Lower leg skin (tissue), 4 donors: ENCODE measurements around the gene TDRKH. TPM values are rescaled to one million over a fixed set of nuclear protein-coding genes. Genes with fewer than 3 reads are reported as not detected.

Experiments
- DNase-seq, 2 donors: peaks; one replicate each; pipeline ENCODE4 v3.0.0-alpha.2; 2019; ENCODE audit warnings: low spot score in 2 of 2
- H3K4me3 ChIP-seq: fragments of 200-600 bp; sonication (generic); 2 replicates; pipeline ENCODE4 v1.5.1; 2017; ENCODE audit warnings: mild to moderate bottlenecking, low read depth; ENCODE audit not compliant: poor library complexity, severe bottlenecking
- POLR2A ChIP-seq, 2 donors: fragments of 450-650 bp; IDR thresholded peaks; one replicate each; pipeline ENCODE4 v1.6.1; 2016 to 2017; ENCODE audit warnings: antibody characterized with exemption in 2 of 2, mild to moderate bottlenecking in 1 of 2, moderate library complexity in 1 of 2
- WGBS, 2 donors: methylation state at CpG; one replicate each; pipeline ENCODE4 v1.1.5; 2018; 5-methylcytosine and 5-hydroxymethylcytosine counted together
- intact Hi-C: fragments of 100-400 bp; cut with DNase I; formaldehyde crosslinking; loops from one replicate; pipeline ENCODE4 v1.15.0; 2023; ENCODE audit warnings: low total_unique reads
- total RNA-seq, 4 donors: library from RNA; depleted of rRNA; stranded (reverse); fragments of >200 nt; gene quantifications; one replicate each; pipeline ENCODE4 v1.1.0, GENCODE V29; 2016
- TF ChIP-seq, protein P1 (sequence below), 3 donors: fragments of 450-650 bp; IDR thresholded peaks; one replicate each; pipeline ENCODE4 v1.5.1; 2016; ENCODE audit warnings: antibody characterized with exemption in 3 of 3, mild to moderate bottlenecking in 3 of 3, moderate library complexity in 2 of 3

TDRKH gene
- total RNA-seq, 4 donors from 2014 or later, result 2.1 to 3.0 (median 2.6) TPM

- TF ChIP-seq POLR2A (IDR thresholded peaks at IDR 0.05), result no peak
- TF ChIP-seq, protein P1, sequence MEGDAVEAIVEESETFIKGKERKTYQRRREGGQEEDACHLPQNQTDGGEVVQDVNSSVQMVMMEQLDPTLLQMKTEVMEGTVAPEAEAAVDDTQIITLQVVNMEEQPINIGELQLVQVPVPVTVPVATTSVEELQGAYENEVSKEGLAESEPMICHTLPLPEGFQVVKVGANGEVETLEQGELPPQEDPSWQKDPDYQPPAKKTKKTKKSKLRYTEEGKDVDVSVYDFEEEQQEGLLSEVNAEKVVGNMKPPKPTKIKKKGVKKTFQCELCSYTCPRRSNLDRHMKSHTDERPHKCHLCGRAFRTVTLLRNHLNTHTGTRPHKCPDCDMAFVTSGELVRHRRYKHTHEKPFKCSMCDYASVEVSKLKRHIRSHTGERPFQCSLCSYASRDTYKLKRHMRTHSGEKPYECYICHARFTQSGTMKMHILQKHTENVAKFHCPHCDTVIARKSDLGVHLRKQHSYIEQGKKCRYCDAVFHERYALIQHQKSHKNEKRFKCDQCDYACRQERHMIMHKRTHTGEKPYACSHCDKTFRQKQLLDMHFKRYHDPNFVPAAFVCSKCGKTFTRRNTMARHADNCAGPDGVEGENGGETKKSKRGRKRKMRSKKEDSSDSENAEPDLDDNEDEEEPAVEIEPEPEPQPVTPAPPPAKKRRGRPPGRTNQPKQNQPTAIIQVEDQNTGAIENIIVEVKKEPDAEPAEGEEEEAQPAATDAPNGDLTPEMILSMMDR (IDR thresholded peaks at IDR 0.05), result no peak
- 71 to 75% methylated on average over 6 to 9 of the region's 9 CpGs for WGBS, 2 donors
- no peak overlapping the region for H3K4me3 ChIP-seq
- DNase-seq, result no peak
- intact Hi-C loops, result no loop called here
These were observed 37.6 kb upstream of the TDRKH start for GRCh38 chr1:151827853-151828252.

GRCh38 chr1:151825751-151826660, 35.7 kb upstream of the TDRKH start:
- no peak for TF ChIP-seq POLR2A (IDR thresholded peaks at IDR 0.05)
- TF ChIP-seq, protein P1 (IDR thresholded peaks at IDR 0.05), result no peak
- WGBS, 2 donors, result 54% methylated on average over 19 to 20 of the region's 21 CpGs
- intact Hi-C loops, result no loop called here
- H3K4me3 ChIP-seq, result no peak overlapping the region
- no peak for DNase-seq

DNA sequence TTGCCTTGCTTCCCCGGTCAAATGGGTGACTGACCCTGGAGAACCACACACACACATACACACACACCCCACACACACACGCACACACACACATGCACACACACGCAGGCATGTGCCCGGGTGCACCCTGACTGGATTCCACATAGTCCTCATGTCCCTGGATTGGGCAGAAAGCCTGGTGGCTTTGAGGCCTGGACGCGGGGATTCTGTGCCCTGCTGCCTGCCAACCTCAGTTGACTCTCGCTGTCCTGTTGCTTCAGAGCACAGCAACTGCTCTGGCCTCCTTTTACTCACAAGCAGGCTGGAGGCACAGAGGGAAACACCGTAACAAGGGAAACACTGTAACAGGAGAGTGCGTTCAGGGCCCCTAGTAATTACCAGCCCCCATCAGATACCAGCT, 34.9 kb upstream of the TDRKH start:
- no peak for TF ChIP-seq POLR2A (IDR thresholded peaks at IDR 0.05)
- TF ChIP-seq, protein P1 (IDR thresholded peaks at IDR 0.05), result no peak
- WGBS, 2 donors, result 71 to 72% methylated on average over 9 of the region's 9 CpGs
- H3K4me3 ChIP-seq, result no peak overlapping the region
- intact Hi-C loops, result no loop called here
- DNase-seq, result no peak

- WGBS, 2 donors, result 81 to 83% methylated on average over 8 of the region's 8 CpGs
These were observed 32.9 kb upstream of the TDRKH start for GRCh38 chr1:151823175-151823574.

DNA sequence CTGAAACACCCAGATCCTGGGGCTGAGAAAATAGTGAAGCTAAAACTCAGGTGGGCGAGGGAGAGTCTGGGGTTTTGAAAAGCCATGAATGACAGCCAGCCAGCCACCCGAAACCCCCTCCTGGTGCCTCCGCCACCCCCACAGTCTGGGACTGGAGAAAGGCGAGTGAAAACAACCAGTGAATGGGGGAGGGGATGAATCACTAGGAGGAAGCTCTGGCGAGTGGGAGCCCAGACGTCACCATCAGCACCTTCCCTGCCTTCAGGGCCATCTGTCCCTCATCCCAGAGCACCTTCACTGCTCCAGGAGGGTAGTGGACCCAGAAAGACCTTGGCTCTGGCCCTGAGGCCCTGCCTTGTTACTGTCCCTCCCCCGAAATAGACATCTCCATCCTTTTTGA, 32.1 kb upstream of the TDRKH start:
- TF ChIP-seq, protein P1 (IDR thresholded peaks at IDR 0.05), result no peak
- TF ChIP-seq POLR2A (IDR thresholded peaks at IDR 0.05), result no peak
- DNase-seq, result no peak
- intact Hi-C loops, result no loop called here
- 61 to 68% methylated on average over 7 of the region's 7 CpGs for WGBS, 2 donors
- H3K4me3 ChIP-seq, result no peak overlapping the region

More at GRCh38 chr1:151823175-151823574, 32.9 kb upstream of the TDRKH start:
- no peak for DNase-seq
- no peak overlapping the region for H3K4me3 ChIP-seq
- intact Hi-C loops, result no loop called here
- no peak for TF ChIP-seq POLR2A (IDR thresholded peaks at IDR 0.05)
- TF ChIP-seq, protein P1 (IDR thresholded peaks at IDR 0.05), result no peak
